Heart left ventricle (tissue), 13 donors: ENCODE measurements around the gene CD36.

ENCODE experiments used
- POLR2A ChIP-seq, 2 donors: fragments of 450-650 bp; IDR thresholded peaks; one replicate each; pipeline ENCODE4 v1.6.1; 2017; ENCODE audit warnings: antibody characterized with exemption in 2 of 2, mild to moderate bottlenecking in 2 of 2, moderate library complexity in 2 of 2
- TF ChIP-seq, protein P1 (sequence below), 12 donors: fragments of 200-600 bp; sonication (generic) in 4 of 12; IDR thresholded peaks; one replicate each; pipeline versions ENCODE4 v1.5.0 to v1.8.0; 2018 to 2022; ENCODE audit warnings: antibody characterized with exemption in 12 of 12, mild to moderate bottlenecking in 5 of 12
- donor health status: ischemic (EF 13 %, LVEDD 7.1; RV severe dilation, severe dysfunction).
- donor health status: DM: no; HTN: yes; CAD: no.
- donor health status: DM: no; HTN: no; CAD: no.
- donor health status: ischemic (EF 25% LVEDD 6.9; RV normal size, moderate dysfunction).
- donor health status: ischemic (EF 25% LVEDD 5.7; RV mildly dilated, moderate dysfunction).
- donor health status: ischemic (EF 35%, LVEDD 5.7; RV mildly dilated, moderate dysfunction).
- donor health status: nonischemic (EF 11% LVEDD 7.7; RV severe dilation, severe dysfunction).
- donor health status: DM: yes; HTN: yes; CAD: no.
- donor health status: PGD.
- donor health status: ischemic (EF 29% LVEDD 5.4; RV normal size, mild dysfunction).
- donor health status: nonischemic (EF 23%, LVEDD 6.1; RV moderate dilation, normal function).

DNA sequence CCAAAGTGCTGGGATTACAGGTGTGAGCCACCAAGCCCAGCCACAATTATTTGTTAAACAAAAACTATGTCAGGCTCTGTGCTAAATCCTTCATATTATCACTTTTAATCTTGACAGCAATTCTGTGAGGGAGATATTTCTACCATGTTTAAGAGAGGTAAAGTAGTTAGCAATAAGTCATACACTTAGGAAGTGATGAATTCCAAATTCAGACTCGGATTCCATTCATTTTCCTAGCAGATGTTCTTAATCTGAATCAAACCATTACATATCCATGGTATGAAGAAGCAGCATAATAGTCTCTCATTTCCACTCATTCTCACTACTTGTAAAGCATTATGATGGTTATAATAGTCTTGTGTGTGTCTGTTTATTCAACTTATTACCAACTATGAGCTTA, 2.9 kb upstream of the CD36 start:
- TF ChIP-seq, protein P1, sequence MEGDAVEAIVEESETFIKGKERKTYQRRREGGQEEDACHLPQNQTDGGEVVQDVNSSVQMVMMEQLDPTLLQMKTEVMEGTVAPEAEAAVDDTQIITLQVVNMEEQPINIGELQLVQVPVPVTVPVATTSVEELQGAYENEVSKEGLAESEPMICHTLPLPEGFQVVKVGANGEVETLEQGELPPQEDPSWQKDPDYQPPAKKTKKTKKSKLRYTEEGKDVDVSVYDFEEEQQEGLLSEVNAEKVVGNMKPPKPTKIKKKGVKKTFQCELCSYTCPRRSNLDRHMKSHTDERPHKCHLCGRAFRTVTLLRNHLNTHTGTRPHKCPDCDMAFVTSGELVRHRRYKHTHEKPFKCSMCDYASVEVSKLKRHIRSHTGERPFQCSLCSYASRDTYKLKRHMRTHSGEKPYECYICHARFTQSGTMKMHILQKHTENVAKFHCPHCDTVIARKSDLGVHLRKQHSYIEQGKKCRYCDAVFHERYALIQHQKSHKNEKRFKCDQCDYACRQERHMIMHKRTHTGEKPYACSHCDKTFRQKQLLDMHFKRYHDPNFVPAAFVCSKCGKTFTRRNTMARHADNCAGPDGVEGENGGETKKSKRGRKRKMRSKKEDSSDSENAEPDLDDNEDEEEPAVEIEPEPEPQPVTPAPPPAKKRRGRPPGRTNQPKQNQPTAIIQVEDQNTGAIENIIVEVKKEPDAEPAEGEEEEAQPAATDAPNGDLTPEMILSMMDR (IDR thresholded peaks at IDR 0.05) = no peak
- TF ChIP-seq POLR2A (IDR thresholded peaks at IDR 0.05) = no peak
